Activated CD4-positive, alpha-beta T cell treated with anti-CD3 and anti-CD28 coated beads, Interleukin-2, amount 50 U/mL, for 24 hours (primary cell): Measurements from ENCODE around the gene ARHGAP23.
"Not testable (repeated sequence)": the region's sequence is repeated elsewhere in the genome, so short reads cannot be mapped to it uniquely, and the experiment has no call there.

Source experiments
- DNase-seq, 2 donors: peaks; one replicate each; pipeline ENCODE4 v3.0.0-alpha.2; 2020; ENCODE audit warnings: low read depth in 1 of 2, low spot score in 1 of 2

Gene ARHGAP23

DNA sequence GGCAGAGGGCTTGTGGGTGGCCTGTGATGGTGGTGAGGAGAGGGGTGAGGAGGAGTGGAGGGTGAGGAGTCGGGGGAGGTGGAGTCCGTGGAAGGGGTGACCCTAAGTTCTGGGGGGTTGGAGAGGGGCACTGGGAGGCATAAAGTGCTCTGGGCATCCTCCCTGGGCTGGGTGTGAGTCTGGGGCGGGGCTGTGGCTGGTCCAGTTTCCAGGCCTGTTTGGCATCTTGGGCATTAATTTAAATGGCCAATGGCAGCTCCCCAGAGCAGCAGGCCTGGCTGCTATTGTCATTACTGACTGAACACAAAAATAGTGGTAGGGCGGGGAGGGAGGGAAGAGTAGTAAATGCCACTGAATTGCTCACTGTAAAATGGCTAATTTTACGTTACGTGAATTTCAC, 7.7 kb upstream of the ARHGAP23 start:
- DNase-seq: no peak

DNA sequence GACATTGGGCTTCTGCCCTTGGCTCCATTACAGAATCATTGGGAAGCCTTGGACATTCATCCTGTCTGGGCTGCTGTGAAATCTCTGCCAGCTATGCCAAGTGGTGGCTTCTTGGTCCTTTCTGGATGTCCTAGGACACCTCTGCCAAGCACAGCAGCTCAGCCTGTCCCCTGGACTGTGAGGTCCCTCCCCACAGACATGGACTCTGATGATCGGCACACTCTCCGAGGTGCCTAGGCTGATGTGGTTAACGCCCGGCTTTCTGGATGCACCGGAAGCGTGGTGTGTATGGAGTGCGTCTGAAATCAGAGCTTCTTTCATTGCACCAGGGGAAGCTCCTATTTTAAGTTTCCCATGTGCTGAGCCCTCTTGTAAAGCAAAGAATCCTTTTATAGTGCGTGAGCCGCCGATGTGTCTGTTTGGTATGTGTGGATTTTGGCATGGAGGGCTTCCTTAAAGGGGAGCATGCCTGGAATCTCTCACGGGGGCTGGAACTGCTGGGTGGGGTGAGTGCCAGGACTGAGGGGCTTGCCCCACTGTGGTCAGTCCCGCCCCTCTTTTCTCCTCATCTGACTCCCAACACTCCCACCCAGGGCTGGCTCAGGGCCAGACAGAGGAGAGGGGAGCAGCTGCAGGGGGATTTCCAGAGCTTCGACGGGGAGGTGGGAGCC, 7.0 kb upstream of the ARHGAP23 start:
- DNase-seq: no peak

DNA sequence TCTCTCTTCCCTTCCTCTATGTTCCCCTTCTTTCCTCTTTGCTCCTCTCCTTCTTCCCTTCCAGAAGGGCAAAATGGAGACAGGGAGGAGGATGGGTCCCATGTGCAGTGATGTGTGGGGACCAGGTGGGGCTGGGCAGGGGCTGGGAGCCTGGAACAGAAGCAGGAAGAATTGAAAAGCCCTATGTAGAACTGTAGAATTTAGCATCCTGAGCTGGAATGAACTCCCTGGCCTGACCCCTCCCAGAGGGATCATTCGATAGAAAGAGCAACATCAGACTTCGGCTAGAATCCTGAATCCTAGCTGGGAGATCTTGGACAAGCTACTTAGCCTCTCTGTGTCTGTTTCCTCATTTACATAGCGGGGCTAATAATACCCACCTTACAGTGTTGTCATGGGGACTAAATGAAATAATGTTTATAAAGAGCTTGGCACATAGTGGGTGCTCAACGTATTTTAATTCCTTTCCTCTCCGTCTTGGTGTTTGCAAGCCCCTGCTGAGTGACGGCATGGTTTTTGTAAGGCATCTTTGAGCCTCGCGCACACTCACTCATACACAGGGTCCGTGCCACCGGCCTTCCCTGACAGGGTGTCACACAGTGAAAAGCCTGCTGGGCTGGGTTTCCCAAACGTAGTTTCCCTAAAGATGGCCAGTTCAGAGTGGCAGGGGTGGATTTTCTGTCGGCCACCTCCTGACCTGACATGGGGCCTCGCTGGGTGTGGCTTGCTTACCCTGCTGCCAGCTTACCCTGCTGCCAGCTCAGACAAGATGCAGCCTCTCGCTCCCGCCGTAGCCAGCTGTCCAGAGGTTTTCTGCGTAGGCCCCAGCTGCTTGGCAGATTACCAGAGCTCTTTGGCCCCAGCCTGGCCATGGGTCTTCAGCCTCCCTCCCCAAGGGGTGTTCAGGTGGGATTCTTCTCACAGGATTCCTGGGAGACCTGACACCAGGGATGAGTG, 6.1 kb upstream of the ARHGAP23 start:
- no peak for DNase-seq

DNA sequence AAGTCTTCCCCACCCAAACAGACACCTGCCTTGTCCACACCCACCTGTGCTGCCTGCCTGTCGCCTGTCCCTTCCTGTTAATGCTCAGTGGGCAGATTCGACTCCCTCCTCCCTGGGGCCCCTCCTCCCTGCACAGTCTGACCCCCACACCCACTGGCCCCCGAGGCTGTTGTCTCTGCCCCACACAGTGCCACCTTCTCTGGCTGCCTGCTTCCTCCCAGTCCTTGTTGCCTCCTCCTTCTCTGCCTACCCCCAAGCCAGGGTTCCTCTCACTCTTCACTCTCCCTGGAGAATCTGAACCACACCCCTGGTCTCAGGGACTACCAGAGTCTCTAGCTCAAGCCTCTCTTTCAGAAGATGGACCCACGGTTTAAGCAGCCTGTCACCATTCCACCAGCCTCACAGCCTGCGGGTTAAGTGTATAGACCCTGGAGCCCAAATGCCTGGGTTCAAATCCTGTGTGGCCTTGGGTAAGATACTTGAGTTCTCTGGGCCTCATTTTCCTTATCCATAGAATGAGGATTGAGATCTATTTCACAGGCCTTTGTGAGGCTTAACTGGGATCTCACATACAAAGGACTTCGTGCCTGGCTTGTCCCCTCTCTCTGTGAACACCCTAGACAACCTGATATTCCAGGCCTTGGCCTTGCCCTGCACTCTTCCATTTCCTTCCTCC, 3.8 kb upstream of the ARHGAP23 start:
- no peak for DNase-seq

DNA sequence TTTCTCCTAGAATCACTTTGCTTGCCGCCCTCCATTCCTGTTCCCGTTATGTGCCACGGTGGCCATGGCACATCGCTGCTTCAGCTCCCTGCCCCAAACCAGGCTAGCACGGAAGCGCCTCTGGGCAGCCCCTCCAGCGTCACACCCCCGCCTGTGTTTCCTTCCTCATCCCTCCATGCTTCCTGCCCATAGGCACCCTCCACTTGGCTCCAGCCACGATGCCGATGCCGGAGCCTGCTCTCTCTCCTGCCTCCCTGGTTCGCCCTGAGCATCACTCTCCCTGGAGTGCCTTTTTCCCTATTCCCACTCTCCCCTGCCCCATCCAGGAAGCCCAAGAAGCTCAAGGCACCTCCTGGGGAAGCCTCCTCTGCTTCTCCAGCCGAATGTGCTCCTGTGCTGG, 3.2 kb upstream of the ARHGAP23 start:
- no peak for DNase-seq

DNA sequence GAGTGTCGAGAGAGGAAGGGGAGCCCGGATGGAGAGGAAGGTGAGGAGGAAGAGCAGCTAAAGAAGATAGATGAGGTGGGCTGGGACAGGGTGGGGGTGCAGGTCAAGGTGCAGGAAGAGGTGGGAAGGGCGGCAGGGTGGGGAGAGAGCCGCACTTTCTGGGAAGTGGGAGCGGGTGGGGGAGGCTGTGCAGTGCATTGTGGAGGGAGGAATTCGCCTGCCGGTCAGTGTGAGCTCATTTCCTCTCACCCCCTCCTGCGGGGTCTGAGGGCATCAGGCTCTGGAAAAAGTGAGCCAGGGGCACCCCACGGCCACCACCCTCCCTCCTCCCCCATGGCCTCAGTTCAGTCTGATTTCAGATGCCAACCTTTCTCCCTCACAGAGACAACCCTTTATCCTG, 2.5 kb upstream of the ARHGAP23 start:
- no peak for DNase-seq

DNA sequence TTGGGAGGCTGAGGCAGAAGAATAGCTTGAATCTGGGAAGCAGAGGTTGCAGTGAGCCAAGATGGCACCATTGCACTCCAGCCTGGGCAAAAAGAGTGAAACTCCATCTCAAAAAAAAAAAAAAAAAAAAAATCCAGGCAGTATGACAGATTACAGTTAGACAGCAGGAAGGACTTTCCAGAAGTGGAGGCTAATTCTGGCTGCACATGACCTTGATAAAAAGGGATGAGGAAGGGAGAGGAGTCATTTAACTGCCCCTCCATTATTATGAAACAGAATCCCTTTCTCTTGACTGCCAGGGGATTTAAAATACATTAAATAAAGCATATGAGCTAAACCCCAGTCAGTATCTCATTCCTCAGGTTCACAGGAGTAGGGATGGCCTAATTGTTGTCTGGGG, 1.8 kb upstream of the ARHGAP23 start:
- no peak for DNase-seq

DNA sequence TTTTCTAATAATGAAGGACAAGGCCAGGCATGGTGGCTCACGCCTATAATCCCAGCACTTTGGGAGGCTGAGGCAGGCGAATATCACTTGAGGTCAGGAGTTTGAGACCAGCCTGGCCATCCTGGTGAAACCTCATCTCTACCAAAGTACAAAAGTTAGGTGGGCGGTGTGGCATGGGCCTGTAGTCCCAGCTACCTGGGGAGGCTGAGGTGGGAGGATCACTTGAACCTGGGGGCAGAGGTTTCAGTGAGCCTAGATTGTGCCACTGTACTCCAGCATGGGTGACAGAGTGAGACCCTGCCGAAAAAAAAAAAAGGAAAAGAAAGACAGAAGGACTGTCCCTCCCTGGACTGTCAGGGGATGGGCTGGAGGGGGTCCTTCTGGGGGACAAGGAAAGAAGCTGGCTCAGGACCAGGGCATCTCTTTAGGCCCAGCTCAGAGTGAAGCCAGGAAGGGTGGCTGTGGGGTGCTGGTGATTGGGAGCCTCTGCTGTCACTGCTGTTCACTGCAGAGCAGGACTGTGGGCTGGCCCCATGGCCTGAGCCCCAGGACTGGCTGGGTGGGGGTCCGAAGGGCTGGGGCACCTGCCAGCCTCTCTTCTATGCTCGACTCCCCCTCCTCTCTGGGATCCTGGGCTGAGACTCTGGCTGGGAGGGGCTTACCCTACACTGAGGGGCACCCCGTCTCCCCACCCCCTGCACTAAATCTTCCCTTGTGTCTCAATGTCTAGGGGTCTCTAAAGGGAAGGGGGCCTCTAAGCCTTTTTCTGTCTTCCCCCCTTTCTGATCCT, 909 bp upstream of the ARHGAP23 start:
- no peak for DNase-seq

DNA sequence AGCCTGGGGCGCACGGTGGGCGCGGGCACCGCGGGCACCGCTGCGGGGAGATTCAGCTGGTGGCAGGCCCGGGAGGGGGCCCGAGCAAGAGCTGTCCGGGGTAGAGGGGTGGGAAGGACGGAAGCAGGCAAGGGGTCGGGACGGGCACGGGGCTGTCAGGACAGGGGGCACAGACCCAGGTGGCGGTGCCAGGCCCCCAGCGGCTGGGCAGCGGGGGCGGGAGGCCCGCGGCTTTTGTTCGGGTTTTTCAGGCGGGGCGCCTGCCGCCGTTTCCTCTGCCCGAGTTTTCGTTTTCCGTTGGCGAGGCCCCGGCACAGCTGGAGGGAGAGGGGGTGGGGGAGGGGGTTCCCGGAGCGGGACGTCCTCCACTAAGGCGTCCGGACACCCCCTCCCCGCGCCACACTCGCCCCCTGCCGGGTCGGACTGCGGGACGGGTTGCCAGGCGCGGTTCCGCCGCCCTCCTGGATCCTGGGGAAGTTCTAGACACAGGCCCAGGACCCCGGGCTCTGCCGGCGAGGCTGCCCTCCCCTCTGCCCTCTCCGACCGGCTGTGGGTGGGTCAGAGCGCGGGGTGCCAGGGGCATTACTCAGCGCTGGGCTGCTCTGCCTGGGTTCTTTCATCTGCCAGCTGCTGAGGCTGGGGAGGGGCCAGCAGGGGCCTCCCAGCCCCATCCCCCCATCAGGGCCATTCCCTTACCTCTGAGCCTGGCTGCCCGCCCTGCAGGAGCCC, 543 bp downstream of the ARHGAP23 start:
- DNase-seq: no peak

DNA sequence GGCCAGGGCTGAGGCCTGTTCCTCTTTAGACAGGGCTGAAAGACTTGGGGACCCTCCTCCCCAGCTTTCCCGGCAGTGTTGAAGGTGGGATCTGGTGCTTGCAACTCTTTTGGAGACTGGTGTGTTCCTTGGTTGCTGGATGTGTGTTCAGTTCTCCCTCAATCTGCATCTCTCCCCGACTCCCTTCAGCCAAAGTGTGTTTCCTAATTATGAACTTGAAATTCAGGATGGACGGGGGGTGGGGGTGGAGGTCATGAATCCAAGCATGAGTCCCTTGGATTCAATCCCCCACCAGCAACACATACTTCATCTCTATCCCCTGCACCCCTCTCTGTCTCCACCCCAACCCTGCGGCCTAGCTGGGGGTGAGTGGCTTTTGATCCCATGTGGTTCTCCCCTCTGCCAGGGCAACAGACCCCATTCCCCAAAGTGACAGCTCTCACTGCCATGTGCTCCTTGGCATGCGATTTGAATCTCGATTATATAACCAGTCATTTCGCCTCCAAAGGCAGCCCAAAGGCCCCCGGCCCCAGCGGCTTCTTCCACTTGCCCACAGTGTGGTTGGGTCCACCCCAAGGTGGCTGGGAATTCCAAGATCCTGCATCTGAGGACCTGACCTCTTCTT, 1.3 kb downstream of the ARHGAP23 start:
- DNase-seq: no peak

DNA sequence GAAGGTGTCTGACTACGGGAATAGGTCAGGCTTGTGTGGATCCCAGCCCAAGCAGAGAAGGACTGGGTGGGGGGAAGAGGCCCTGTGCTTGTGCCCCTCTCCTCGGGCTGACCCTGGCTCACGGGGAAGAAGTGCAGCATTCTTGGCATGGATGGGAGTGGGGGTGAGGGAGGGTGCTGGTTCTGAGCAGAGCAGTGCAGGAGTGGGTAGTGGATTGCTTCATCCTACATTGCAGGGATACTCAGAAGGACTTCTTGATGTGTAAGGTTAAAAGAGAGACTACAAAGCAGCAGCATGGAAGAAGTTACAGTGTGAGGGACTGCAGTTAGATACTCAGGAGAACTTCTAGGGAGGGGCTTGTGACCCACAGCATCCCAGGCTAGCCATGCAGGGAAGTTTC, 2.1 kb downstream of the ARHGAP23 start:
- no peak for DNase-seq

DNA sequence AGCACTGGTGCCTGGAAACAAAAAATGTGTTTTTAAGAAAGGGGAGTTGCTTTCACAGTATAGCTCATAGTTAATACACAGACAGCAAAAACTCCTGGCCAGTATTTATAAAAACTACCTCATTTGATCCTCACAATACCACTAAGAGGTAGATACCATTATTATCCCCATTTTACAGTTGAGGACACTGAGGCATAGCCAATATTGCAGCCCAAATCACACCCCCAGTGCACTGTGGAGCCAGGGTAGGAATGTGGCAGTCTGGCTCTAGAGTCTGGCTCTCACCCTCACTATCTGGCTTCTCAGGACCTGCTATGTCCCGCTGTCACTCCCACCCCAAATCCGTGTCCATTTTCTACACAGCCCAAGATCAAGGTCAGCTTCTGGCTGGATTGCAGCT, 2.6 kb downstream of the ARHGAP23 start:
- no peak for DNase-seq

DNA sequence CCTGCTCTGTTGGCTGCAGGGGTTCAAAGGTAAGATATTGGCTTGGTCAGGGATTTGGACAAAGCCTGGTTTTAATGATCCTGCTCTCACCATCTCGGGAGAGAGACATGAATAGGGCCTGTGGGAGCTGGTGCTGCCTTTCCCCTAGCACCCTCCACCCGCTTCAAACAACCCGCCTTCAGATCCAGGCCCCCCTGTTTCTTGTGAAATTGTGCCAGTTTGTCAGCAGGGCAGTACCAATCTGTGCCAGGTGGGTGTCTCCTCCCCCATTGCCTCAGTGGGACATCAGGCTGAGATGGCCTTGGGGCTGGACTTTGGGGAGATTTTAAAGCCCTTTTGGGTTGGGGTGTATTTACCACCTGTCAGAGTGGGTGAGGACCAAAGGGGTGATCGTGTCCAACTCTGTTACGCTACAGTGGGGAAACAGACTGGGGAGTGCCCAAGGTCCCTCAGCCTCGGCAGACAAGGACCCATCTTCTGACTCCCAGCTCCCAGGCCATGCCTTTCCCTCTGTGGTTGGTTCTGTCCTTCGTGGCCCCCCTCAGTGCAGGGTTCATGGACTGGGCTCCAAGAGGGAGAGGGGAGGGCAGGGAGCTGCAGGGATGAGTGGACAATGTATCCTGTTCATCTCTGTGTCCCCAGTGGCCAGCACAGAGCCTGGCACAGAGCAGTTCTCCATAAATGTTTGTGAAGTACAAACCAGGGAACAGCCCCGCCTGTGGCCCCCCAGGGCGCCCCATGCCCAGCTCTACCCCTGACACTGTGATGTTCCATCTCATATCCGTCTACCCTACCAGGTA, 3.3 kb downstream of the ARHGAP23 start:
- no peak for DNase-seq

DNA sequence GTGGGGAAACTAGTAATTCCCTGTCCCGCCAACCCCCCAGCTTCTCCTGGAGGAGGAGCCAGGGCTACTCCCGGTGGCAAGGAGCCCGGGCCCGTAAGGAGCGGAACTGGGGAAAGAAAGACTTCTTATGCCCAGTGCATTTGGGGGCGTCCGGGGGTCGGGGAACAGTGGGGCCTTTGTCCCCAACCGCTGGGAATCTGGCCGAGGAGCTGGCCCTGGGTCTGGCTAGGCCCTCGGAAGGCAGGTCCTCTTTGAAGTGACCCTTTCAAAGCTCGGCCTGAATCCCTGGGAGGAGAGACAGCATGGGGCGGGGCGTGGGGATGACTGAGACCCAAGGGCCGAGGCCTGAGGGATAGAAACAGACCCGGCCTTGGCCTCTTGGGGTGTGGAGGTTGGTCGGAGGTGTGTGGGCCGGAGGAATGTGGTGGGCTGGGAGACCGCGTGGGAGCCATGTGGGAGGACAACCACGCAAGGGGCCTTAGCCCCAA, 6.0 kb downstream of the ARHGAP23 start:
- DNase-seq: no peak

DNA sequence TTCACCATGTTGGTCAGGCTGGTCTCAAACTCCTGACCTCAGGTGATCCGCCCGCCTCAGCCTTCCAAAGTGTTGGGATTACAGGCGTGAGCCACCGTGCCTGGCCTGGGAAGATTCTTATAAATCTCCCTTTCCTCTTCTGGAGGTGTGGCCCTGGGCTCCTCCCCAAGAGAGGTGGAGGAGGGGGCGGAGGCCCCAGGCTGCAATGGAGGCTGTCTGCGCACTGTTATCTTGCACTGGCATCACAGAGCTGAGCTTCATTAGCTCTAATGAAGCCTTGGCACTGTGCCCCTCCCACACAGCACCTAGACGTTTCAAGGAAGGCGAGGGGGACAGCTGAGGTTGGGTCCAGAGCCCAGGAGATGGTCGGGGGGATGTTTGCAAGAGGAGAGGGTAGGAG, 7.5 kb downstream of the ARHGAP23 start:
- no peak for DNase-seq

DNA sequence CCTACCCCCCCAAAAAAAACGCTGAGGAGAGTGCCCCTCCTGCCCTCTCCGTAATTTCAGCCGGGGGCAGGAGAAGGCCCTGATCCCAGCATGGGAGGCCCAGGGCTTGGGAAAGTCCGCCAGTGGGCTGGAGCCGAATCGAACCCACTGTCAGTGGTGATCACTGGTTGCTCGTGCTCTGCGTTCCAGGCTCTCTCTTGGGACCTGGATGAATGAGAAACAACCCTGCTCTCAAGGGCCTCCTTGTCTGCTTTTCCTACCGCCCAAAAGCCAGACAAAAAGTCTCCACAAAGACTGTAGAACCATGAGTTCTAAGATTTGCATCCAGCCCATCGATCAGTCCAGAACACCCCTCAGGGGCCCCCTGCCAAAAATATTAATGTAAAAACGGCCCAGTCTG, 8.1 kb downstream of the ARHGAP23 start:
- DNase-seq: no peak

DNA sequence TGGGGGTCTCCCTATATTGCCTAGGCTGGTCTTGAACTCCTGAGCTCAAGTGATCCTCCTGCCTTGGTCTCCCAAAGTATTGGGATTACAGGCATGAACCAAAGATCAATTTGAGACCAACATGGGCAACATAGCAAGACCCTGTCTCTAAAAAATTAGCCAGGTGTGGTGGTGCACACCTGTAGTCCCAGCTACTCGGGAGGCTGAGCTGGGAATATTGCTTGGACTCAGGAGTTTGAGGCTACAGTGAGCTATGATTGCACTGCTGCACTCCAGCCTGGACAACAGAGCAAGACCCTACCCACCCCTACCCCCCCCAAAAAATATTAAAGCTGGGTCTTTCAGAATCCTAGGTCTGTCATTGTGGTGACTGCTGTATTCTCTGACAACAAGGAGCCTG, 9.0 kb downstream of the ARHGAP23 start:
- not testable (repeated sequence) for DNase-seq

DNA sequence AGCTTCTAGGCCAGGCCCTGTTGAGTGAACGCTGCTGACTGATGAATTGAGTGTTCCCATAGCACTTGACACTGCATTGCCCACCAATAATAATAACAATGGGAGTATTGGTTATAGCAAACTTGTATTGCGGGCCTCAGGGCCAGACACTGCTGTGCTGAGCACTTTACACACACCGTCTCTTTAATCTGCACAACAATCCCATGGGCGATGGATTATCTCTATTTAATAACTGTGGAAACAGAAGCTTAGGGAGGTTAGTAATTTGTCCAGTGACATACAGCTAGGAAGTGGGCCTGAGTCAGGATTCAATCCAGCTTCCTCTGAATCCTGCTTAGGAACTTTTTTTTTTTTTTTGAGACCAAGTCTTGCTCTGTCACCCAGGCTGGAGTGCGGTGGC, 11.2 kb downstream of the ARHGAP23 start:
- DNase-seq: no peak
